Sigmoid colon (tissue), 3 donors: ENCODE results near the gene BOD1L1.

Experiments used
- POLR2A ChIP-seq, 2 donors: fragments of 450-650 bp; IDR thresholded peaks; one replicate each; pipeline ENCODE4 v1.6.1; 2016; ENCODE audit warnings: antibody characterized with exemption in 2 of 2, mild to moderate bottlenecking in 2 of 2, moderate library complexity in 2 of 2
- TF ChIP-seq, protein P1 (sequence below), 4 experiments: fragments of 450-650 bp in 3 of 4; fragments of 200-600 bp in 1 of 4; IDR thresholded peaks; one replicate each; pipeline ENCODE4 v1.5.1; 2016 to 2019; ENCODE audit warnings: antibody characterized with exemption in 4 of 4, mild to moderate bottlenecking in 3 of 4, moderate library complexity in 2 of 4

- no peak for TF ChIP-seq POLR2A (IDR thresholded peaks at IDR 0.05)
- TF ChIP-seq, protein P1, sequence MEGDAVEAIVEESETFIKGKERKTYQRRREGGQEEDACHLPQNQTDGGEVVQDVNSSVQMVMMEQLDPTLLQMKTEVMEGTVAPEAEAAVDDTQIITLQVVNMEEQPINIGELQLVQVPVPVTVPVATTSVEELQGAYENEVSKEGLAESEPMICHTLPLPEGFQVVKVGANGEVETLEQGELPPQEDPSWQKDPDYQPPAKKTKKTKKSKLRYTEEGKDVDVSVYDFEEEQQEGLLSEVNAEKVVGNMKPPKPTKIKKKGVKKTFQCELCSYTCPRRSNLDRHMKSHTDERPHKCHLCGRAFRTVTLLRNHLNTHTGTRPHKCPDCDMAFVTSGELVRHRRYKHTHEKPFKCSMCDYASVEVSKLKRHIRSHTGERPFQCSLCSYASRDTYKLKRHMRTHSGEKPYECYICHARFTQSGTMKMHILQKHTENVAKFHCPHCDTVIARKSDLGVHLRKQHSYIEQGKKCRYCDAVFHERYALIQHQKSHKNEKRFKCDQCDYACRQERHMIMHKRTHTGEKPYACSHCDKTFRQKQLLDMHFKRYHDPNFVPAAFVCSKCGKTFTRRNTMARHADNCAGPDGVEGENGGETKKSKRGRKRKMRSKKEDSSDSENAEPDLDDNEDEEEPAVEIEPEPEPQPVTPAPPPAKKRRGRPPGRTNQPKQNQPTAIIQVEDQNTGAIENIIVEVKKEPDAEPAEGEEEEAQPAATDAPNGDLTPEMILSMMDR (IDR thresholded peaks at IDR 0.05), result no peak
Observed at GRCh38 chr4:13542577-13543031, 84.9 kb downstream of the BOD1L1 start.
